Measurements from ENCODE around the gene STARD13. TPM values are rescaled to one million over a fixed set of nuclear protein-coding genes. Genes with fewer than 3 reads are reported as not detected.

Gene STARD13
- total RNA-seq, 2 donors from 2014 or later: 27.4 to 31.1 TPM

DNA sequence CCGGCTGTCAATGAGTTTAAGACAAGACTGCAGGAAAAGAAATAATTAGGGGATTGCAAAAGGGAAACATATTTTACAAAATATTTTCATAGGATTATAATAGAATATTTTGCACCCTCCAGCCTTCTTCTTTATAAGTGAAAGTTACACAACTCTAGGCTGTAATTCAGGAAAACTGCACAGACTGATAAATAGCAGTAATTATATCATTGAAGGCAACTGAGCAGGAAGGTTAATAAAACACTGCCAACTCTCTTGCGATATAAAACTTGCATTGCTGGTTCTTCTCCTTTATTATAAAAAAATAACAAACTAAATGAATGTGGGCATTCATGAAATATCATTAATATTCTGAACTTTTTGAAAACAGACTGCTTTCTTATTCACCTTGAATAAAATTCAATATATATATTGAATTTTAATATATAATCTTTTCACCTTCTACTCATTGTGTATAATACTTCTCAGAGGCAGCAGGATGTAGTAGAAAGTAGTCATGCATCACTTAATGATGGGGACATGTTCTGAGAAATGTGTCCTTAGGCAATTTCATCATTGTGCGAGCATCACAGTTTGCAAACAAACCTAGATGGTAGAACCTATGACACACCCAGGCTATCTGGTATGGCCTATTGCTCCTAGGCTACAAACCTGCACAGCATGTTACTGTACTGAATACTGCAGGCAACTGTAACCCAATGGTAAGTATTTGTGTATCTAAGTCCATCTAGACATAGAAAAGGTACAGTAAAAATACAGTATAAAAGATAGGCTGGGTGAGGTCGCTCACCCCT, 24.9 kb upstream of the STARD13 start:
- TF ChIP-seq, protein P1, sequence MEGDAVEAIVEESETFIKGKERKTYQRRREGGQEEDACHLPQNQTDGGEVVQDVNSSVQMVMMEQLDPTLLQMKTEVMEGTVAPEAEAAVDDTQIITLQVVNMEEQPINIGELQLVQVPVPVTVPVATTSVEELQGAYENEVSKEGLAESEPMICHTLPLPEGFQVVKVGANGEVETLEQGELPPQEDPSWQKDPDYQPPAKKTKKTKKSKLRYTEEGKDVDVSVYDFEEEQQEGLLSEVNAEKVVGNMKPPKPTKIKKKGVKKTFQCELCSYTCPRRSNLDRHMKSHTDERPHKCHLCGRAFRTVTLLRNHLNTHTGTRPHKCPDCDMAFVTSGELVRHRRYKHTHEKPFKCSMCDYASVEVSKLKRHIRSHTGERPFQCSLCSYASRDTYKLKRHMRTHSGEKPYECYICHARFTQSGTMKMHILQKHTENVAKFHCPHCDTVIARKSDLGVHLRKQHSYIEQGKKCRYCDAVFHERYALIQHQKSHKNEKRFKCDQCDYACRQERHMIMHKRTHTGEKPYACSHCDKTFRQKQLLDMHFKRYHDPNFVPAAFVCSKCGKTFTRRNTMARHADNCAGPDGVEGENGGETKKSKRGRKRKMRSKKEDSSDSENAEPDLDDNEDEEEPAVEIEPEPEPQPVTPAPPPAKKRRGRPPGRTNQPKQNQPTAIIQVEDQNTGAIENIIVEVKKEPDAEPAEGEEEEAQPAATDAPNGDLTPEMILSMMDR (IDR thresholded peaks at IDR 0.05): no peak
- TF ChIP-seq POLR2A (IDR thresholded peaks at IDR 0.05) (no peak), POLR2AphosphoS5 (IDR thresholded peaks at IDR 0.05) (no peak)
- no peaks in the 10 kb centered on the region for H3K36me3 ChIP-seq

DNA sequence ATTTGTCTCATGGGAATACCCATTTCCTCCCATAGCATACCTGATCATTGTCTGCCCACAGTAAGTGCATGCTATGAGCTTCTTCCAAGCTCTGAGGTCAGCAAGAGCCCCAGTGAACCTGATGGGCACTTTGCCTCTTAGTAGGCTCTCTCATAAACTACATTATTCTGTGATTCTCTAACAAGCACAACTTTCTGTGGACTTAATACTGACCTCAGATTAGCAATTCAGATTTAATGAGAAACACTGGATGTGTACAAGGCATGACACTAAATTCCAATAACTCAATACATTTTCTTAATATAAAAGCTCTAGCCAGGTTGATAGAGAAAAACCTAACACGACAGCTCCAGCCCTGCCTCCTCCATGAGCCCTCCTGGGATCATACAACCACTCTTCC, 23.3 kb upstream of the STARD13 start:
- Histone ChIP-seq H3K36me3 (no peaks in the 10 kb centered on the region), H3K27ac (no peak overlapping the region), H3K4me1 (replicated peaks) (no peaks in the 10 kb centered on the region), H3K9me3 (no peaks in the 10 kb centered on the region), H3K27me3 (replicated peaks; ENCODE audit: insufficient read depth) (no peaks in the 10 kb centered on the region), H3K4me3 (no peak overlapping the region)
- TF ChIP-seq POLR2AphosphoS5 (IDR thresholded peaks at IDR 0.05) (no peak), POLR2A (IDR thresholded peaks at IDR 0.05) (no peak)
- TF ChIP-seq, protein P1 (IDR thresholded peaks at IDR 0.05): no peak
- intact Hi-C loops (cut with DNase I): no loop called here
- DNase-seq (ENCODE audit: low spot score): no peak
- WGBS: 91% methylated on average over 1 of the region's 1 CpG

More for the DNA sequence above, 24.9 kb upstream of the STARD13 start:
- intact Hi-C loops (cut with DNase I): no loop called here
- no peak overlapping the region for H3K27ac ChIP-seq
- no peaks in the 10 kb centered on the region for H3K4me1 ChIP-seq (replicated peaks)
- H3K4me3 ChIP-seq: no peak overlapping the region
- H3K27me3 ChIP-seq (replicated peaks; ENCODE audit: insufficient read depth): no peaks in the 10 kb centered on the region
- WGBS: 84% methylated on average over 4 of the region's 4 CpGs
- H3K9me3 ChIP-seq: no peaks in the 10 kb centered on the region
- no peak for DNase-seq (ENCODE audit: low spot score)

DNA sequence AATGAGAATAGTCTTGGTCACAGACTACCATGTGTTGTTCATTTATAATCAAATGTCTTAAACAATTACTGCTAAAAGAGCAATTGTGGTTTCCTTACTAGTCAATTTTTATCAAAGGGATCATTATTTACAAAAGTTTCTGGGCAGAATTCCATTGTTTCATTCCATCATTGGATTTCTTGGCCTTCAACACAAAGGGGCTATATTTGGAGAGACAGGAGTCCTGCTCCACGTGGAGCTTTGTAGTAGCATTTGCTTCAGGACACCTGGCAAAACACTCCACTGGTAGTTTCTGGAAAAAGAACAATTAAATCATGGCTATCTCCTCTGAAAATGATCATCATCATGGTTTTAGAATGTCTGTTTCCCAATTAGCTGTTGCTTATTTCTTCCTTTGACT, 22.3 kb upstream of the STARD13 start:
- Histone ChIP-seq H3K27ac (no peak overlapping the region), H3K27me3 (replicated peaks; ENCODE audit: insufficient read depth) (no peaks in the 10 kb centered on the region), H3K9me3 (no peaks in the 10 kb centered on the region), H3K36me3 (no peaks in the 10 kb centered on the region), H3K4me1 (replicated peaks) (no peaks in the 10 kb centered on the region), H3K4me3 (no peak overlapping the region)
- TF ChIP-seq POLR2AphosphoS5 (IDR thresholded peaks at IDR 0.05): no peak
- TF ChIP-seq, protein P1 (IDR thresholded peaks at IDR 0.05): no peak
- no peak for DNase-seq (ENCODE audit: low spot score)
- intact Hi-C loops (cut with DNase I): no loop called here
- 5% methylated on average over 1 of the region's 1 CpG for WGBS

DNA sequence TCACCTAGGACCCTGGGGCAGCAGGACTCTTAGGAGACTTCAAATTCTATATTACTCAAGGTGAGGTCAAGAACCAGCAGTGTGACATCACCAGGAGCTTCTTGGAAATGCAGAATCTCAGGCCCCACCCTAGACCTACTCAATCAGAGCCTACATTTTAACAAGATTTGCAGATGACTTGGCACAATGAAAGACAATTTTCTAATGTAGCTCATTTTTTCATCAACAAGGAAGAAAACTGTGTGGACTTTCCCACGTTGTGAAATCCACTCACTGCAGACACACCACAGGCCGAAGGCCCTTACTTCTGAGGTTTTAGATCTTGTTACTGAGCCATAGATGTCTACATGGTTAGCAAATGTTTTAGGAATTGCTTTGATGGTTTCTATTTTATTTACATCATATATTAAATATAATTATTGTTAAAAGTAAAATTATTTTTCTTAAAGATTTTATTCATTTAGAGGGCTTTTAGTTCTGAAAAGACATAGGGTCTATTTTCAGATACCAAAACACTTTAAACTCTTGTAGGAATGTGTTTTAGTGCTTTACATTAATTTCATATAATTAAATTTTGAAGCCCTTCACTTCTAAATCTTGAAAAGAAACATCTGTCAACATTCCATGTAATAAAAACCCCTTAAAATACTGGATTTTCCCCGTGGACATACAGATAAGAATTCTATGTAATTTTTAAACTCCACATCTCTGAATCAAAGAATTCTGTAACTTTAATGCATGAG, 18.5 kb upstream of the STARD13 start:
- 74% methylated on average over 3 of the region's 3 CpGs for WGBS
- H3K27ac ChIP-seq: no peak overlapping the region
- H3K36me3 ChIP-seq: no peaks in the 10 kb centered on the region
- DNase-seq (ENCODE audit: low spot score): no peak
- no peaks in the 10 kb centered on the region for H3K27me3 ChIP-seq (replicated peaks; ENCODE audit: insufficient read depth)
- no peak overlapping the region for H3K4me3 ChIP-seq
- no peak for TF ChIP-seq POLR2A (IDR thresholded peaks at IDR 0.05)
- no peak for TF ChIP-seq POLR2AphosphoS5 (IDR thresholded peaks at IDR 0.05)
- TF ChIP-seq, protein P1 (IDR thresholded peaks at IDR 0.05): no peak
- intact Hi-C loops (cut with DNase I): no loop called here
- H3K4me1 ChIP-seq (replicated peaks): no peaks in the 10 kb centered on the region
- no peaks in the 10 kb centered on the region for H3K9me3 ChIP-seq
